Fibroblast of pulmonary artery (primary cell): ENCODE measurements around the gene LPAR4.

ENCODE experiments used
- DNase-seq: peaks from one replicate; pipeline ENCODE4 v3.0.0-alpha.2; 2010; ENCODE audit warnings: low read depth
- H3K4me3 ChIP-seq: replicated peaks from 2 replicates; pipeline ENCODE4 v1.5.1; 2011; ENCODE audit warnings: low read depth, mild to moderate bottlenecking, control low read depth, low read length, moderate library complexity
- CTCF ChIP-seq: IDR thresholded peaks from 2 replicates; pipeline ENCODE4 v1.5.1; 2011; ENCODE audit warnings: mild to moderate bottlenecking, control low read depth, low read length, inconsistent platforms; ENCODE audit errors: missing control alignments

The LPAR4 gene, protein sequence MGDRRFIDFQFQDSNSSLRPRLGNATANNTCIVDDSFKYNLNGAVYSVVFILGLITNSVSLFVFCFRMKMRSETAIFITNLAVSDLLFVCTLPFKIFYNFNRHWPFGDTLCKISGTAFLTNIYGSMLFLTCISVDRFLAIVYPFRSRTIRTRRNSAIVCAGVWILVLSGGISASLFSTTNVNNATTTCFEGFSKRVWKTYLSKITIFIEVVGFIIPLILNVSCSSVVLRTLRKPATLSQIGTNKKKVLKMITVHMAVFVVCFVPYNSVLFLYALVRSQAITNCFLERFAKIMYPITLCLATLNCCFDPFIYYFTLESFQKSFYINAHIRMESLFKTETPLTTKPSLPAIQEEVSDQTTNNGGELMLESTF

DNA sequence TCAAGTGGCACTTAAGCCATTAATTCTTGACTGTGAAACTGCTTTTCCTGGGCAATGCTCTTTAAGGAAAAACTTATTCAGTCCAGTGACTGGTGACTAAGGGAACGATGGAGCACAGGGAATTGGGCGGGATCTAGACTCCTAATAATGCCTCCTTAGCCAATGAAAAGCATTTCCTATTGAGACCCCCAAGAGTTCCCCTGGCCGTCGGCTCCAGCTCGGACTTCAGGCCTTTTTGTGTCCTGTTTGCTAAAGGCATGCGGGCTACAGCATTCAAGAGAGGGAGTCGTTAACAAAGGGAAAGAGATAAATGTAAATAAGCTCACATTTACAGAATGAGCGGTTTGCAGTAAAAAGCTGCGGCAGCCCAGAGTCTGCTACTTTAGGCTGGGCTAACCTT, at the start of gene LPAR4:
Gene LPAR4, plus strand, starts transcription at position 232 of the 400 bp plus-strand sequence. CDS start 7,150 bp downstream, outside the sequence.
- H3K4me3 ChIP-seq, result peak within 1 kb of the TSS; percentile 44
- peak; percentile 14 for DNase-seq
- no peak for TF ChIP-seq CTCF

GRCh38 chrX:78706071-78706470, 41.4 kb upstream of the LPAR4 start:
- DNase-seq, result no peak
- H3K4me3 ChIP-seq, result no peak overlapping the region
- TF ChIP-seq CTCF, result no peak

DNA sequence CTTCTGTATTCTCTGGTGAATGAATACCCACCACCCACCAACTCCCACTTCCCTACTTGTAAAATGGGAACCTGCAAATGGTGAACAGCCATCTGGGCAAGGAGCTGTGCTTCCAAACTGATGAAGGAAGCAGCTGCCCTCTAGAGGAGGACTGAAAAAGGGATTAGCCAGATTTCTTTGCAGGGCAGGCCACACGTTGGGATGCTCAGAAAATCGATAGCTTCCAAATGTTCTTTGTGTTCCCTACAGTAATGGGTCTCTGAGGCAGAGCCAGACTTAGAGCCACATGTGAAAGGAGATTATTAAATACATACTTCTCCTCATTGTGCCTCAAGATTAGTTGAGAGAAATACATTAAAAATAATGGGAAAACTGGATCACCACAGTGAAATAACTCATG, 39.3 kb upstream of the LPAR4 start:
- TF ChIP-seq CTCF, result peak; percentile 67
- DNase-seq, result peak; percentile 53

GRCh38 chrX:78708816-78709215, 38.7 kb upstream of the LPAR4 start:
- H3K4me3 ChIP-seq, result no peak overlapping the region
- no peak for TF ChIP-seq CTCF
- DNase-seq, result no peak

More for the DNA sequence above, 39.3 kb upstream of the LPAR4 start:
- no peak overlapping the region for H3K4me3 ChIP-seq

DNA sequence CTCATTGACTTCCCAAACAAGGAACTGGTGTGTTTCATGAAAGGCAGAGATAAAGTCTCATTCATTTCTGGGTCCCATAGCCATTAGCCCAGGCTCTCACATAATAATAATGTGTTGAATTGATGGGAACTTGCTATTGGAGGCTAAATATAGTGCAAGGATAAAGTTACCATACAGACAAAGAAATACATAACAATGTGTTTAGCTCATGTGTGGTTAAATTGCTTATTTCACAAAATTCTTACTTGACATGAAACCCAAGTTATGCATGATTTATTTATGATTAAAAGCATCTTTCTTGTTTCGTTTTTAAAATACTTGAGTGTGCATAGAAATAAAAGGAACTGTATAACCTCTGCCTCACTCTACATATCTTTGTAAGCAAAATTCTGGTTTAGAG, 37.3 kb upstream of the LPAR4 start:
- H3K4me3 ChIP-seq, result no peak overlapping the region
- no peak for TF ChIP-seq CTCF
- no peak for DNase-seq

GRCh38 chrX:78712336-78712735, 35.2 kb upstream of the LPAR4 start:
- no peak overlapping the region for H3K4me3 ChIP-seq
- no peak for DNase-seq
- TF ChIP-seq CTCF, result no peak

DNA sequence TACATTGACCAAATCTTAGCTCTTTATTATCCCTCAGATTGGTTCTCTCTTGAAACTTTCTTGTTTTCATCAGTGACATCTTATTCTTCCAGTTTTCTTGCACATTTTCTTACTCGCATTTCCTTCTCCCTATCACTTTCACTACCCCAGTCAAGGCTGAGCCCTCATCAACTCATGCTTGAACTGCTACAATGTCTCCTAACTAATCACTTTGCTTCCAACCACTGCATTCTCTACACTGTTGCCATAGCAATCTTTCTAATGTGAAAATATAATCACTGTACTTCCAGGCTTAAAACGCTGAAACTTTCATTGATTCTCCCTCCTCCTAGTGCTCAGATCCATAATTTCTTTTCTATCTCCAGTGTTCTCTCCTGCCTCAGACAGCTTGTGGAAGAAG, 22.2 kb upstream of the LPAR4 start:
- H3K4me3 ChIP-seq, result no peak overlapping the region
- TF ChIP-seq CTCF, result no peak
- DNase-seq, result no peak
